Liver (tissue), 9 donors: ENCODE data around the gene RIBC1. TPM values are rescaled to one million over a fixed set of nuclear protein-coding genes. Genes with fewer than 3 reads are reported as not detected.

Experiments used
- DNase-seq: peaks from one replicate; pipeline ENCODE4 v3.0.0-alpha.2; 2017; ENCODE audit warnings: low spot score
- H3K27ac ChIP-seq, 2 donors: one replicate each; pipeline ENCODE4 v1.7.0; 2013; ENCODE audit warnings: inconsistent platforms in 2 of 2, low read length in 2 of 2, control low read depth in 1 of 2, low read depth in 1 of 2, mild to moderate bottlenecking in 1 of 2
- H3K27me3 ChIP-seq, 4 donors: one replicate each; pipeline versions ENCODE4 v1.6.1 to v1.7.0; 2013; ENCODE audit warnings: low read length in 3 of 4, inconsistent platforms in 1 of 4, mild to moderate bottlenecking in 1 of 4, moderate library complexity in 1 of 4; ENCODE audit not compliant: control insufficient read depth in 4 of 4, insufficient read depth in 4 of 4
- H3K36me3 ChIP-seq, 4 donors: one replicate each; pipeline versions ENCODE4 v1.6.1 to v1.7.0; 2013; ENCODE audit warnings: low read length in 3 of 4, mild to moderate bottlenecking in 3 of 4, low read depth in 1 of 4, moderate library complexity in 1 of 4; ENCODE audit not compliant: control insufficient read depth in 4 of 4, insufficient read depth in 3 of 4
- H3K4me1 ChIP-seq, 4 donors: one replicate each; pipeline versions ENCODE4 v1.6.1 to v1.7.0; 2013; ENCODE audit warnings: low read length in 3 of 4, mild to moderate bottlenecking in 3 of 4, moderate library complexity in 1 of 4; ENCODE audit not compliant: control insufficient read depth in 4 of 4, insufficient read depth in 4 of 4
- H3K4me3 ChIP-seq, 3 donors: one replicate each; pipeline versions ENCODE4 v1.6.1 to v1.7.0; 2013; ENCODE audit warnings: low read length in 3 of 3, control low read depth in 1 of 3, low read depth in 1 of 3, mild to moderate bottlenecking in 1 of 3
- H3K9ac ChIP-seq, 2 donors: one replicate each; pipeline ENCODE4 v1.7.0; 2013; ENCODE audit warnings: low read length in 2 of 2, mild to moderate bottlenecking in 2 of 2, moderate library complexity in 2 of 2, control low read depth in 1 of 2, low read depth in 1 of 2
- H3K9me3 ChIP-seq, 4 donors: one replicate each; pipeline versions ENCODE4 v1.6.1 to v1.7.0; 2013; ENCODE audit warnings: low read length in 3 of 4; ENCODE audit not compliant: control insufficient read depth in 4 of 4
- ATF3 ChIP-seq: IDR thresholded peaks from 2 replicates; pipeline ENCODE4 v1.6.1; 2016; ENCODE audit warnings: antibody characterized with exemption
- CTCF ChIP-seq: fragments of 150-350 bp; IDR thresholded peaks from 2 replicates; pipeline ENCODE4 v1.5.1; 2017; ENCODE audit warnings: improper control_type of control experiment, low read depth, low read length; ENCODE audit not compliant: missing input control
- EGR1 ChIP-seq, 2 donors: IDR thresholded peaks; 2 replicates each; pipeline ENCODE4 v1.6.1; 2016 to 2018; ENCODE audit warnings: antibody characterized with exemption in 2 of 2, low read depth in 2 of 2
- FOXA1 ChIP-seq: IDR thresholded peaks from 2 replicates; pipeline ENCODE4 v1.6.1; 2016; ENCODE audit warnings: antibody characterized with exemption
- FOXA2 ChIP-seq: IDR thresholded peaks from 2 replicates; pipeline ENCODE4 v1.6.1; 2016; ENCODE audit warnings: antibody characterized with exemption
- GABPA ChIP-seq, 2 donors: IDR thresholded peaks in 1 of 2; conservative IDR thresholded peaks in 1 of 2; 2 replicates each; pipeline ENCODE4 v1.6.1; 2016; ENCODE audit warnings: antibody characterized with exemption in 2 of 2, mild to moderate bottlenecking in 1 of 2, moderate library complexity in 1 of 2
- HNF4G ChIP-seq: IDR thresholded peaks from 2 replicates; pipeline ENCODE4 v1.6.1; 2016; ENCODE audit warnings: antibody characterized with exemption
- RAD21 ChIP-seq, 2 donors: IDR thresholded peaks; 2 replicates each; pipeline ENCODE4 v1.6.1; 2016; ENCODE audit warnings: antibody characterized with exemption in 2 of 2, mild to moderate bottlenecking in 2 of 2
- REST ChIP-seq: IDR thresholded peaks from 2 replicates; pipeline ENCODE4 v1.6.1; 2016; ENCODE audit warnings: antibody characterized with exemption, mild to moderate bottlenecking
- RXRA ChIP-seq, 2 donors: IDR thresholded peaks; 2 replicates each; pipeline ENCODE4 v1.6.1; 2017 to 2018; ENCODE audit warnings: antibody characterized with exemption in 2 of 2, mild to moderate bottlenecking in 1 of 2
- SP1 ChIP-seq: IDR thresholded peaks from 2 replicates; pipeline ENCODE4 v1.6.1; 2018; ENCODE audit warnings: antibody characterized with exemption, mild to moderate bottlenecking
- TAF1 ChIP-seq: conservative IDR thresholded peaks from 2 replicates; pipeline ENCODE4 v1.6.1; 2016; ENCODE audit warnings: antibody characterized with exemption, mild to moderate bottlenecking
- YY1 ChIP-seq: IDR thresholded peaks from 2 replicates; pipeline ENCODE4 v1.6.1; 2016; ENCODE audit warnings: antibody characterized with exemption, mild to moderate bottlenecking
- ZBTB33 ChIP-seq: IDR thresholded peaks from 2 replicates; pipeline ENCODE4 v1.6.1; 2016; ENCODE audit warnings: antibody characterized with exemption
- WGBS: extraction: QIAGEN DNeasy Blood & Tissue Kit; methylation state at CpG from one replicate; pipeline ENCODE4 v1.1.7; 2013; 5-methylcytosine and 5-hydroxymethylcytosine counted together
- polyA plus RNA-seq, 2 donors: library from polyadenylated mRNA; stranded (reverse) in 1 of 2; unstranded in 1 of 2; fragments of 200-250 nt in 1 of 2; fragments of >200 nt in 1 of 2; fragmentation: Nextera tagmentation in 1 of 2; extraction: Ambion mirVana in 1 of 2; gene quantifications; one replicate each; pipeline versions ENCODE4 v1.2.1 to v1.2.3, GENCODE V29; 2013 to 2015
- total RNA-seq, 2 donors: library from RNA; depleted of rRNA; stranded (reverse); fragments of >200 nt; gene quantifications; one replicate each; pipeline ENCODE4 v1.2.3, GENCODE V29; 2014
- donor health status: healthy.
- donor health status: healthy.
- donor health status: healthy.
- donor health status: healthy.
- donor health status: healthy.

Gene RIBC1
- total and polyA plus RNA-seq, 4 donors, result 0.08 to 0.42 (median 0.20) TPM

- 67% methylated on average over 1 of the region's 1 CpG for WGBS
- Histone ChIP-seq H3K36me3 (no peaks in the 10 kb centered on the region), H3K27me3 (peaks cover 0 to 3% (median 0%) of the 10 kb centered on the region in 4 donors), H3K9me3 (no peaks in the 10 kb centered on the region), H3K4me3 (peak overlapping the region in 1 of 3 donors; percentile 50), H3K9ac (no peak overlapping the region), H3K27ac (peak overlapping the region in 1 of 2 donors; percentile 3), H3K4me1 (peaks cover 2 to 20% (median 10%) of the 10 kb centered on the region in 4 donors)
- no peak for DNase-seq
- TF ChIP-seq ATF3 (no peak), CTCF (no peak), FOXA1 (no peak), HNF4G (no peak), REST (no peak), SP1 (no peak), TAF1 (no peak), FOXA2 (no peak), YY1 (no peak), RAD21 (IDR thresholded peaks at IDR 0.05) (no peak)
Observed at GRCh38 chrX:53442322-53442631, 19.6 kb downstream of the RIBC1 start.

GRCh38 chrX:53445977-53446376 is 23.3 kb downstream of the RIBC1 start:
- DNase-seq, result peak; percentile 35
- 21% methylated on average over 6 of the region's 6 CpGs for WGBS
- Histone ChIP-seq H3K9ac (no peak overlapping the region), H3K27ac (no peak overlapping the region), H3K36me3 (no peaks in the 10 kb centered on the region), H3K9me3 (no peaks in the 10 kb centered on the region), H3K4me3 (no peak overlapping the region), H3K4me1 (peaks cover 2 to 13% (median 8%) of the 10 kb centered on the region in 4 donors), H3K27me3 (peaks cover 0 to 3% (median 0%) of the 10 kb centered on the region in 4 donors)
- TF ChIP-seq RAD21 (IDR thresholded peaks at IDR 0.05) (peak; percentile 68 to 77), REST (no peak), CTCF (peak; percentile 54), RXRA (IDR thresholded peaks at IDR 0.05) (no peak), GABPA (IDR thresholded peaks at IDR 0.05 in 1 of 2, conservative IDR thresholded peaks at IDR 0.05 in 1 of 2) (no peak), HNF4G (no peak), ATF3 (no peak), ZBTB33 (no peak), EGR1 (IDR thresholded peaks at IDR 0.05; ENCODE audit: low read depth in 2 of 2) (no peak), FOXA1 (no peak), FOXA2 (no peak)
